HEK293T (cell line): ENCODE results near the gene VPS26B.

ENCODE experiments used
- BHLHE40 ChIP-seq: fragments of 450-650 bp; IDR thresholded peaks from 2 replicates; pipeline ENCODE4 v1.6.1; 2016; ENCODE audit warnings: mild to moderate bottlenecking, moderate library complexity, borderline replicate concordance
- FOXA1 ChIP-seq: fragments of 450-650 bp; IDR thresholded peaks from 2 replicates; pipeline ENCODE4 v1.6.1; 2016; ENCODE audit warnings: mild to moderate bottlenecking
- SP1 ChIP-seq: fragments of 450-650 bp; IDR thresholded peaks from 2 replicates; pipeline ENCODE4 v1.6.1; 2017
- TF ChIP-seq, protein P1 (sequence below): fragments of 450-650 bp; IDR thresholded peaks from 2 replicates; pipeline ENCODE4 v1.6.1; 2016

DNA sequence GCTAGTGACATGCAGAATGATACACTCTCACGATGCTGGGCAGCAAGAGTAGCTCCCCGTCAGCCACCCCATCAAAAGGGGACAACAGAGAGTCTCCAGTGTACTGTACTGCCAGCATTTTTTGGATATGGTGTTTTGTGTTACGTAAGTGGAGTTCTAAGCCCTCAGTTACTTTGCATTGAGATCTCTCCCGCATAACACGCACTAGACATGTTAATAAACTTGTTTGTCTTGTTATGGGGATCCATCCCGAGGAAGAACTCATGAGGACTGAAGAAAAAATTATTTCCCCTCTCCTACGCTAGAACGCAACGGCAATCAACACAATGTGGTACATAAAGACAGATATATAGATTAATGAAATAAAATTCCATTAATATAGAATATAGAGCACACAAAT is 24.9 kb upstream of the VPS26B start:
- no peak for TF ChIP-seq SP1
- no peak for TF ChIP-seq FOXA1
- TF ChIP-seq, protein P1, sequence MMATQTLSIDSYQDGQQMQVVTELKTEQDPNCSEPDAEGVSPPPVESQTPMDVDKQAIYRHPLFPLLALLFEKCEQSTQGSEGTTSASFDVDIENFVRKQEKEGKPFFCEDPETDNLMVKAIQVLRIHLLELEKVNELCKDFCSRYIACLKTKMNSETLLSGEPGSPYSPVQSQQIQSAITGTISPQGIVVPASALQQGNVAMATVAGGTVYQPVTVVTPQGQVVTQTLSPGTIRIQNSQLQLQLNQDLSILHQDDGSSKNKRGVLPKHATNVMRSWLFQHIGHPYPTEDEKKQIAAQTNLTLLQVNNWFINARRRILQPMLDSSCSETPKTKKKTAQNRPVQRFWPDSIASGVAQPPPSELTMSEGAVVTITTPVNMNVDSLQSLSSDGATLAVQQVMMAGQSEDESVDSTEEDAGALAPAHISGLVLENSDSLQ = no peak
- TF ChIP-seq BHLHE40 = no peak
